ENCODE data around the gene MOXD1. TPM values are rescaled to one million over a fixed set of nuclear protein-coding genes. Genes with fewer than 3 reads are reported as not detected.

The MOXD1 gene
- total RNA-seq, 4 donors from 2014 or later = 20.3 to 37.3 (median 33.2) TPM

GRCh38 chr6:132246120-132246617, 155.1 kb downstream of the MOXD1 start:
- no peak for TF ChIP-seq POLR2A (IDR thresholded peaks at IDR 0.05)
- TF ChIP-seq EP300 (IDR thresholded peaks at IDR 0.05) = no peak
- WGBS, 2 donors (ENCODE audit: low coverage in 1 of 2) = 86 to 89% methylated on average over 2 of the region's 2 CpGs
- ATAC-seq = no peak

More at GRCh38 chr6:132246120-132246617, 155.1 kb downstream of the MOXD1 start:
- no peaks in the 10 kb centered on the region for H3K9me3 ChIP-seq
- no peak overlapping the region for H3K4me3 ChIP-seq
- no peaks in the 10 kb centered on the region for H3K4me1 ChIP-seq
- H3K27me3 ChIP-seq = no peaks in the 10 kb centered on the region
- H3K36me3 ChIP-seq = no peaks in the 10 kb centered on the region
- no peak overlapping the region for H3K27ac ChIP-seq

Other genes with a start within 250 kb of the MOXD1 start
- gene STX7, start 111.6 kb upstream of the MOXD1 start, total RNA-seq = 100 to 1,000 TPM in 1 of 4 donors, 10 to 100 TPM in 3; 59.5 to 102 (median 65.3) TPM
- not detected for gene TAAR9, start 136.8 kb upstream of the MOXD1 start, total RNA-seq
- not detected for gene TAAR8, start 151.2 kb upstream of the MOXD1 start, total RNA-seq
- not detected for gene TAAR6, start 168.8 kb upstream of the MOXD1 start, total RNA-seq
- not detected for gene TAAR5, start 188.3 kb upstream of the MOXD1 start, total RNA-seq
- gene TAAR2, start 222.8 kb upstream of the MOXD1 start, total RNA-seq = not detected

All from gastroesophageal sphincter (tissue), 4 donors.